Left renal pelvis (tissue), 4 donors: ENCODE data around the gene PIK3R1. TPM values are rescaled to one million over a fixed set of nuclear protein-coding genes. Genes with fewer than 3 reads are reported as not detected.

ENCODE experiments used
- DNase-seq, 4 donors: peaks; one replicate each; pipeline ENCODE4 v3.0.0-alpha.2; 2013; ENCODE audit warnings: low read depth in 4 of 4, low spot score in 3 of 4
- polyA plus RNA-seq, 4 donors: library from polyadenylated mRNA; unstranded; fragments of 120-200 nt; gene quantifications; one replicate each; pipeline ENCODE4 v1.2.1, GENCODE V29; 2013; ENCODE audit not compliant: insufficient read length in 4 of 4

PIK3R1 gene
- polyA plus RNA-seq, 4 donors, result 72.4 to 139 (median 92.4) TPM

DNA sequence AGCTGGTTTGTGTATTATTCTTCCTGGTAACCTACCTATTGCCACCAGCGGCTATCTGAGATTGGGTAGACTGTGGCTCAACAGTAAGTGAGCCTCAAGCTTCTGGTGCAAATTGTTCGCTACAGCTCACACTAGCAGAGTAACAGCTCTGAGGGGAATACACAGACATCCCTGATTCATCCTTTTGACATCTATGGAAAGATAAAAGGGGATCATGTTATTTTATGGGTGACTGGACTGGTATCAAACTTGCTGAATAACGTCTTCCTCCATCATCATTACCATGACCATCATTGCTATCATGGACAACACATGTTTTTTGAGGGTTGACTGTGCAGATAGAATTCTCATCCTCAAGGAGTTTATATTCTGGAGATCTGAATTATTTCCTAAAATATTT is 129.6 kb downstream of the PIK3R1 start:
- DNase-seq, result no peak

DNA sequence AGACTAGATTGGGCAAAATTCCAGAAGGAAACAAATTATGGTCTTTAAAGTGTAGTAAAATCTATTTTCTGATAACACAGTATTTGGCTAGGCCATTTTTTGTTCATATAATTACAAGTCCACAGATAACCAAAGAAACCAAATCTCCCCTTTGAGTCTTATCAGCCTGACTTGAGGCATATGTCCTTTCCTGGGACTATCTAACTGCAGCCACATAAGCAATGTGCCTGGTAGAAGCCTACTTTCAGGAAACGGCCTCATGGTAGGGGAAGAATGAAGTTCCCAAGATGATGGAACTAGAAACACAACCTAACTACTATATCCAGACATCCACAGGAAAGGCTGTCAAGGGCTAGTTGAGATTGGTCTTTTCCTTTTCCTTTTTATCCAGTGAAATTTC is 130.0 kb downstream of the PIK3R1 start:
- no peak for DNase-seq

GRCh38 chr5:68347536-68347935 is 132.0 kb downstream of the PIK3R1 start:
- DNase-seq, result no peak

- no peak for DNase-seq
Measured at GRCh38 chr5:68348447-68349222, 133.1 kb downstream of the PIK3R1 start.

- no peak for DNase-seq
Measured at GRCh38 chr5:68350176-68350575, 134.6 kb downstream of the PIK3R1 start.
